GM18858 (cell line): Measurements from ENCODE around the gene PNPLA2.

Experiments
- ATAC-seq: cut with Tn5 transposase; IDR thresholded peaks from one replicate; pipeline ENCODE4 v1.9.1; 2021; ENCODE audit not compliant: unreplicated experiment

The PNPLA2 gene

DNA sequence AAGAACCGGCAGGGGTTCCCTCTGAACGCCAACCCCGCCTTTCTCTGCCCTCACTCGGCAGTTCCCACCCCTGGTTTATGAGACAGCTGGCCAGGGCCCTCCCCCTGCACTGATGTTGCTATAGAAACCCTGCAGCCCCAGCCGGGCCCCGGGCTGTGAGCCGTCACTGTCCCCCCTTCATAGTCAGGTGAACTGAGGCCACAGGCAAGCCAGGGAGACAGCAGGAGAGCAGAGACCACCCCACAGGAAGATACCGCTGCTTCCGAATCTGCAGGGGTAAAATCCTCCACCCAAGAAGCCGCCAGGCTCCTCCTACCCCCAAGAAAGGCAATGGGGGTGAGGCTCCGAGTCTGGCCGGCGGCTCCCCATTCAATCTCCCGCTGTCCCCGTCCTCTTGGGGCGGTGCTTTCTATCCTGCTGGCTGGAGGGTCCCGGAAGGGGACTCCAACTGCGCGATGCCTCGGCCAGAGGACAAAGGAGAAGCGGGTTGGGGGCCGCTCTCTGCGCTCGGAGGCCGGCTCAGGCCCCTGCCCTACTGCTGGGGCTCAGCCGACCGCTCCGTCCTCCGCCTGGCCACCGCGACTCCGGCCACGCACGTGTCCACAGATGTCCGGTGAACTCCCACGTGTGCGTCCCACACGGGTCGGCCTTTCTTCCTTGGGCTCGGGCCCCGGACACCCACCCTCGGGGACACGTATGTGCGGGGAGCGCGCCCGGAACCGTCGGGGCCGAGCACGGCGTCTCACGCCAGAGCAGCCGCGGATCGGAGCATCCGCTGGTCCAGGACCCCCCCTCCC is 21.2 kb upstream of the PNPLA2 start:
- peak; percentile 22 for ATAC-seq

DNA sequence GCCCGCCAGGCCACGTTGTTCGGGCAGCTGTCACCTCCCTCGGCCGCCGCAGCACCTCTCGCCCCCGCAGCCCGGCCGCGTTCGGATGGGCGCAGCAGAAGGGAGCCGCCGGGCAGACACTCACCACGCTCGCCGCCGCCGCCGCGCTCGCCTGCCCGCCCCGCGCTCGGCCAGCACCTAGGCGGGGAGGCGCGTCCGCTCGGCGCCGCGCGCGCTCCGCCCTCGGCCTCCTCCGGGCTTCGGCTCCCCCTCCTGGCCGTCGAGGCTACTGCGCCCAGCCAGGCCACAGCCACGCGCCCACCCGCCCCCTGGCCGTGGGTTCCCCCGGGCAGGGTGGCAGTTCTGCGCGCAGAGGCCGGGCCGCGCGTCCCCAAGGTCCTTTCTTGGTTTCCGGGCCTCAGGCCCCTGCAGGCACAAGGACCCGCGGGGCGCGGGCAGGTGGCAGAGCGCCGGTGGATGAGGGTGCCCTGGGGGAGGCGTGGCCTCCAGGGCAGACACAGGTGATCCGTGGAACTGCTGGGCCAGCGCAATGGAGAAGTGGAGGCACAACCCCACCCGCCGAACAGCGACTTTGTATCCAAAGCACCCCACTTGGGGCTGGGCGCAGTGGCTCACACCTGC is 20.5 kb upstream of the PNPLA2 start, which contains the start of gene SLC25A22:
SLC25A22 (minus strand) TSS at position 189 of the 621 bp plus-strand sequence. CDS start 3,275 bp downstream, outside the sequence.
- ATAC-seq, result peak; percentile 45

GRCh38 chr11:799641-800316 is 18.9 kb upstream of the PNPLA2 start:
- ATAC-seq, result no peak

- no peak for ATAC-seq
Observed at GRCh38 chr11:800473-800872, 18.2 kb upstream of the PNPLA2 start.

GRCh38 chr11:801097-801780 is 17.5 kb upstream of the PNPLA2 start:
- no peak for ATAC-seq

- no peak for ATAC-seq
Observed at GRCh38 chr11:802018-802617, 16.6 kb upstream of the PNPLA2 start.

GRCh38 chr11:802693-803466 is 15.8 kb upstream of the PNPLA2 start:
- ATAC-seq, result no peak

DNA sequence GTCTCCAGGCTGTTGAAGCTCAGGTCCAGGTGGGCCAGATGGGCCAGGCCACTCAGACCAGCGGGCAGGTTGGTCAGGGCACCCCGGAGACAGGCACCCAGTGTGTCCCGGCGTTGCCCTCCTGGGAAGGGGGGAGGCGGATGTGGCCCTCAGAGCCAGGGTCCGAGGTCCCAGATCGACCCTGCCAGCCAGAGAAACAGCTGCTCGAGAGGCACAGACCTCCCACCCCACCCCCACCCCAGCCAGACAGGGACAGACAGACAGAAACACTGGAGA is 15.3 kb upstream of the PNPLA2 start:
- no peak for ATAC-seq

DNA sequence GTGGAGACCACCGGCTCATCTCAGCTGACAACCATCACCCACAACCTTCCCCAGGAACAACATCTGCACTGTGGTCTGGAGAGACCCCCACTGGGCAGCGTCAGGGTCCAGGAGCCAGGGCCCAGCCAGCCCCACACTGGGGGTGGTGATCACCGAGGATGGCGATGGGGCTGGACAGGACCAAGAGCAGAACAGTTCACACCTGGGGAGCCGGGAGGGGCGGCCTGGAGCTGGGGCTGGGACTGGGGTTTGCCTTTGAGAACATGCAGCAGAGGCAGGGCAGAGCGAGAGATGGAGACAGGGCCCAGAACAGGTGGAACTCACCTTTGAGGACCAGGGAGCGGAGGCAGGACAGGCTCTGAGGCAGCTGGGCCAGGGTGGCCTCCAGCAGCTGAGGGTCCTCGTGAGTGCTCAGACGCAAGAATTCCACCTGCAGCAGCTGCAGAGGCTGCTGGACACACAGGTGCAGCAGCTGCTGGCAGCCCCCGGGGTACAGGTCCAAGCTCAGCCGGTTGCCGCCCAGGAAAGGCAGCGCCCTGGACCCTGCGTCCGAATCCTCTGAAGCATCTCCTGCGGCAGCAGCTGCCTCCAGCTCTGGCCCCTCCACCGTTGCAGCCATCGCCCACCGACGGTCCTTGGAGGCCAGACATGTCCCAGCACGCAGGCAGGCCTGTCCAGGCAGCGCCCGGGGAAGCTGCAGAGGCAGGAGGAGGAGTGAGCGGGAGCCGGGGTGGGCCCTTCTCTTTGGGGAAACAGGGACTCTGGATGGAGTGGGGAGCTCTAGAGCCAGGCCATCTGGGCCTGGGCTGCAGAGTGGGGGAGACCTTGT is 14.7 kb upstream of the PNPLA2 start:
- no peak for ATAC-seq

DNA sequence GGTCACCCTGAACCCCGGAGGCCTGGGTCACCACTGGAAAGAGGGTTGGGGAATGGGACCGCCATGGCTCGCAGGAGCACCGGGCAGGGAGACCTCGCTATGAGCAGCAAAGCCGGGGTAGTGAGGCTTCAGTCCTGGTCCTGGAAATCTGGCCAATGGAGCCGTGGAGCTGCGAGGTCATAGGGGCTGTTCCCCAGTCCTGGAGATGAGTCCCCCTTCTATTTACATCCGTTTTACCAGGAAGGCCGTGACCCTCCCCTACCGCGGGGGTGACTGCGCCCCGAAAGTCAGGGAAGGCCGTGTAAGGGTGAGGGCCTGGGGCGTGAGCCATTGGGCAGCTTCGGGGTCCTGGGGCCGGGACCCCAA is 14.1 kb upstream of the PNPLA2 start:
- no peak for ATAC-seq

GRCh38 chr11:808427-809286 is 10.1 kb upstream of the PNPLA2 start:
- peak; percentile 6 for ATAC-seq

- ATAC-seq, result peak; percentile 53
Observed at GRCh38 chr11:809287-810039, 9.3 kb upstream of the PNPLA2 start, which contains the start of gene RPLP2. TSS of gene RPLP2 (plus strand) at chr11:809967. CDS start at chr11:810235, 268 bp downstream.

GRCh38 chr11:810040-810567 is 8.6 kb upstream of the PNPLA2 start:
- ATAC-seq, result peak; percentile 2

DNA sequence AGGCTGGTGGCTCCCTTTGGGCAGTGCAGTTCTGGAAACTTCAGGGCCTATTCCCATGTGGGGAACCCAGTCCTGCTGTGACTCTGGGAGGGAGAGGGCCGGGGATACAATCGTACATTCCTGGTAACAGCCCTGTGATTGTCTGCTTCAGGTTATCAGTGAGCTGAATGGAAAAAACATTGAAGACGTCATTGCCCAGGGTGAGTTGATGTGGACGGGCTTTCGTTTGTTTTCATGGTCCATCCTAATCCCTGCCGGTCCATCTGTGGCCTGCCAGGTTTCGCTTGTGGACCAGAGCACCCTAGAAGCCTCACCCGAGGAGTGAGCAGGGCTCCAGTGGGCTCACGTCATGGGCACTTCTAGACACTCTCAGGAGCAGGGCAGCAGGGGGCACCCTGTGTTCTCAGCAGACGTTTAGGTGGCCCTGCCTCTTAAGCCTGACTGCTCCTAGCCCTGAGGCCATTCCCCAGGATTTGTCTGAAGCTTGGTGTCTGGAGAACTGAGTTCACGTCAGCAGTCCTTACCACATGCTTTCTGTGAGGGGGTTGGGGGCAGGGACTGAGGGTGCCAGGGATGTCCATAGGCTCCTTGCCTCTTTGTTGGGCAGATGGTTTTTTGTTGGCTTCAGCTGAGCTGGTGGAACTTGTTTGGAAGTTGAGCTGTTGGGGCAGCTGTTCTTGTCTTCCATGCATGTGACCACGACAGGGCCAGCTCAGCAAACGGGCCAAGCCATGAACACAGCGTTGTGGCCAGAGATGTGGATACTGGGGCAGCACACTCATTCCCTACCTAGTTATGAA is 7.1 kb upstream of the PNPLA2 start:
- no peak for ATAC-seq

- no peak for ATAC-seq
Observed at GRCh38 chr11:812390-812789, 6.3 kb upstream of the PNPLA2 start.

- no peak for ATAC-seq
Observed at GRCh38 chr11:813072-813455, 5.7 kb upstream of the PNPLA2 start.
